GM13976 (cell line): ENCODE data around the gene RNF123.

Source experiments
- DNase-seq: peaks from one replicate; pipeline ENCODE4 v3.0.0; 2012; ENCODE audit warnings: low spot score
- in situ Hi-C: fragments of 300-500 bp; cut with MboI; formaldehyde crosslinking; loops from one replicate; pipeline ENCODE4 v1.12.0; 2022; ENCODE audit warnings: low sequenced_read_pairs, mixed read lengths, inconsistent platforms; ENCODE audit not compliant: unreplicated experiment
- TF ChIP-seq, protein P1 (sequence below): IDR thresholded peaks from 2 replicates; pipeline ENCODE4 v1.5.1; 2012; ENCODE audit warnings: borderline replicate concordance, mild to moderate bottlenecking; ENCODE audit not compliant: insufficient read depth; ENCODE audit errors: extremely low read depth, missing control alignments, control extremely low read depth

RNF123 gene

GRCh38 chr3:49664300-49664699, 25.1 kb upstream of the RNF123 start:
- in situ Hi-C loops: no loop called here
- no peak for DNase-seq
- TF ChIP-seq, protein P1, sequence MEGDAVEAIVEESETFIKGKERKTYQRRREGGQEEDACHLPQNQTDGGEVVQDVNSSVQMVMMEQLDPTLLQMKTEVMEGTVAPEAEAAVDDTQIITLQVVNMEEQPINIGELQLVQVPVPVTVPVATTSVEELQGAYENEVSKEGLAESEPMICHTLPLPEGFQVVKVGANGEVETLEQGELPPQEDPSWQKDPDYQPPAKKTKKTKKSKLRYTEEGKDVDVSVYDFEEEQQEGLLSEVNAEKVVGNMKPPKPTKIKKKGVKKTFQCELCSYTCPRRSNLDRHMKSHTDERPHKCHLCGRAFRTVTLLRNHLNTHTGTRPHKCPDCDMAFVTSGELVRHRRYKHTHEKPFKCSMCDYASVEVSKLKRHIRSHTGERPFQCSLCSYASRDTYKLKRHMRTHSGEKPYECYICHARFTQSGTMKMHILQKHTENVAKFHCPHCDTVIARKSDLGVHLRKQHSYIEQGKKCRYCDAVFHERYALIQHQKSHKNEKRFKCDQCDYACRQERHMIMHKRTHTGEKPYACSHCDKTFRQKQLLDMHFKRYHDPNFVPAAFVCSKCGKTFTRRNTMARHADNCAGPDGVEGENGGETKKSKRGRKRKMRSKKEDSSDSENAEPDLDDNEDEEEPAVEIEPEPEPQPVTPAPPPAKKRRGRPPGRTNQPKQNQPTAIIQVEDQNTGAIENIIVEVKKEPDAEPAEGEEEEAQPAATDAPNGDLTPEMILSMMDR: no peak

DNA sequence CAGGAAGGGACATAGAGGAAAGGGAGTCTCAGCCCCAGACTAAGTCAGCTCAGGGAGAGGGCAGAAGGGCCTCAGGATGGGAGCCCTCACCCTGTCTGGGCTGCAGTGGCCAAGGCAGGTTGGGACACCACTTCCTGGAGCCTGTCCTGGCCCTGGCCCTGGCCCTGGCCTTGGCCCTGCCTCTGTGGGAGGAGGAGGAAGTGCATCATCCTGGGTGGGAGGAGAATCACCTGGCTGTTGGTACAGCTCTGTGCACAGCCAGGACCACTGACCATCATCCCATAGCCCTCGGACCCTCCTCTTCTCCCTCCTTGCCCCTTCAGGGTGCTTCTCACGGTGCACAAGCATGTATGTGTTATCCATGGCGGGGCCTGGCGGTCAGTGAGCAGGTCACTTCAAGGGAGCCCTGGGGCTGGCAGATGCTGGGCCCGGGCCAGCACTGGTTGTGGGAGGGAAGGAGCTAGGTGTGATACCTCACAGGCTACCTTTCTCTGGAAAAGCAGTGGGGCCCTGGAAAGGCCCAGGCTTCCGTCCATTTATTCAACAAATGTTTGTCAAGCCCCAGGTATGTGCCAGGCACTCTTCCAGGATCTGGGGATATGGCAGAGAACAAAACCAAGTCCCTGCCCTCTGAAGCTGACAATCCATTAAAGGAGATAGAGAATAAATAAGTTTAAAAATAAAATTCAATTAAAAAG, 23.4 kb upstream of the RNF123 start:
- DNase-seq: no peak
- TF ChIP-seq, protein P1: no peak
- in situ Hi-C loops: no loop called here

DNA sequence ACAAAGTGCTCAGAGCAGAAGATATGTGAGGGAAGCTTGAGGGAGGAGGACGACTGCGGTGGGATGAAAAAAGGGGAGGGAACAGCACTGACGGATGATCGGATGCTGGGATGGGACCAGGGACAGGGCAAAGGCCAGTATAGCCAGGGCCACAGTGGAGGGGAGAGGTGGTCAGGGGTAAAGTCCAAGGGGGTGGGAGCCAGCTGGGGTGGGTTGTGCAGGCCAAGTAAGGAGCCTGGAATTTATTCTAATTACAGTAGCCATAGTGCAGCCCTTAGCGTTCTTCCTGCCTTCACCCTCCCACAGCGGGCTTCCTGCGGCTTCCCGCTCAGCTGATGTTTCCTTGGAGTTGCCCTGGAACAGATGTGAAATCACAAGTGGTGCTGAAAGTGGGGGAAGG, 22.8 kb upstream of the RNF123 start:
- TF ChIP-seq, protein P1: no peak
- in situ Hi-C loops: no loop called here
- no peak for DNase-seq

- in situ Hi-C loops: no loop called here
- TF ChIP-seq, protein P1: no peak
Measured at GRCh38 chr3:49667701-49668413, 21.5 kb upstream of the RNF123 start.

DNA sequence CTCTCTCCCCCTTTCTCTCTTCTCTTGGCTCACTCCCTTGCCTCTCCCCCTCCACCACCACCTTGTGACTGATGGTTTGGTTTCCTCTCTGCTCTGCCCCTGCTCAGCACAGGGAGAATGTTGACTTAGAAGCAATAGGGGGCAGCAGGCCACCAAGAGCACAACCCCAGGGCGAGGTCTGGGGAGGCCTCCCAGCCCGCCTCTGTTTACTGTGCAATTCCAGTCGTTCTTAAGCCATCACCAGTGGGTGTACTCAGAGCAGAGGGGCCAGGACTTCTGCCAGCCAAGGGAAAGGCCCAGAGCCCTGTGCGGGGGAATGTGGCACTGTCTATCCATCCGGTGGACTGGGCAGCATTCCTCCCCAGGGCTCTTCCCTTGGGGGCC, 21.0 kb upstream of the RNF123 start:
- DNase-seq: no peak
- TF ChIP-seq, protein P1: no peak
- in situ Hi-C loops: no loop called here

More at GRCh38 chr3:49667701-49668413, 21.5 kb upstream of the RNF123 start:
- DNase-seq: no peak

- TF ChIP-seq, protein P1: no peak
- in situ Hi-C loops: no loop called here
- no peak for DNase-seq
Measured at GRCh38 chr3:49668861-49669260, 20.5 kb upstream of the RNF123 start.
